SK-N-SH (cell line): ENCODE results near the gene UTP25. TPM values are rescaled to one million over a fixed set of nuclear protein-coding genes. Genes with fewer than 3 reads are reported as not detected.

Experiments
- CTCF ChIA-PET: fragments of 300-600, 350-600 bp; formaldehyde crosslinking; extraction: SDS; loops from one replicate; lab custom pipeline; 2021; lab: Yijun Ruan, JAX
- POLR2A ChIA-PET: fragments of 350-600 bp; sonication (Branson Sonifier 250); formaldehyde crosslinking; extraction: SDS; loops from one replicate; lab custom pipeline; 2020; ENCODE audit warnings: antibody characterized with exemption, inconsistent platforms; lab: Yijun Ruan, JAX
- DNase-seq: peaks from one replicate; pipeline ENCODE4 v3.0.0; 2012
- H2AFZ ChIP-seq: fragments of 200-600 bp; sonication (generic); 2 replicates; pipeline ENCODE4 v1.8.1; 2016; ENCODE audit warnings: antibody characterized with exemption, mild to moderate bottlenecking, low read depth
- H3F3A ChIP-seq: fragments of 200-600 bp; sonication (generic); replicated peaks from 2 replicates; pipeline ENCODE3; 2016; ENCODE audit warnings: antibody characterized with exemption, mild to moderate bottlenecking; ENCODE audit not compliant: insufficient read depth
- H3K27ac ChIP-seq, 2 experiments: fragments of 200-500 bp in 1 of 2; fragments of 200-600 bp in 1 of 2; sonication (Bioruptor generic) in 1 of 2; sonication (generic), shearing (Covaris generic) in 1 of 2; 2 replicates each; pipeline versions ENCODE4 v1.5.1 to v1.6.1; 2014 to 2016; ENCODE audit warnings: low read depth in 2 of 2, inconsistent platforms in 1 of 2, low read length in 1 of 2, mild to moderate bottlenecking in 1 of 2, mixed read lengths in 1 of 2
- H3K27me3 ChIP-seq: fragments of 200-600 bp; sonication (generic), shearing (Covaris generic); 2 replicates; pipeline ENCODE4 v1.6.1; 2016; ENCODE audit warnings: mixed run types; ENCODE audit not compliant: insufficient read depth
- H3K36me3 ChIP-seq, 2 experiments: fragments of 200-500 bp in 1 of 2; fragments of 200-600 bp in 1 of 2; sonication (Bioruptor generic) in 1 of 2; sonication (generic) in 1 of 2; replicated peaks in 1 of 2; 2 replicates each; pipeline versions ENCODE3 to v1.5.1; 2014 to 2016; ENCODE audit warnings: low read length in 1 of 2, mild to moderate bottlenecking in 1 of 2; ENCODE audit not compliant: insufficient read depth in 2 of 2, control insufficient read depth in 1 of 2
- H3K4me1 ChIP-seq, 2 experiments: fragments of 200-500 bp in 1 of 2; fragments of 200-600 bp in 1 of 2; sonication (Bioruptor generic) in 1 of 2; sonication (generic), shearing (Covaris generic) in 1 of 2; 2 replicates each; pipeline versions ENCODE4 v1.5.1 to v1.6.1; 2014 to 2016; ENCODE audit warnings: low read depth in 1 of 2, low read length in 1 of 2, mixed run types in 1 of 2; ENCODE audit not compliant: insufficient read depth in 2 of 2, control insufficient read depth in 1 of 2
- H3K4me2 ChIP-seq: fragments of 200-600 bp; sonication (generic), shearing (Covaris generic); 2 replicates; pipeline ENCODE4 v1.6.1; 2017; ENCODE audit warnings: mixed run types
- H3K4me3 ChIP-seq, 2 experiments: fragments of 200-500 bp in 1 of 2; fragments of 200-600 bp in 1 of 2; sonication (Bioruptor generic) in 1 of 2; sonication (generic), shearing (Covaris generic) in 1 of 2; 2 replicates each; pipeline versions ENCODE4 v1.5.1 to v1.8.1; 2014 to 2016; ENCODE audit warnings: low read depth in 2 of 2, inconsistent platforms in 1 of 2, low read length in 1 of 2, mild to moderate bottlenecking in 1 of 2, mixed read lengths in 1 of 2, moderate library complexity in 1 of 2
- H3K79me2 ChIP-seq: fragments of 200-600 bp; sonication (generic); 2 replicates; pipeline ENCODE4 v1.8.1; 2017; ENCODE audit warnings: mild to moderate bottlenecking; ENCODE audit not compliant: insufficient read depth
- H3K9ac ChIP-seq: fragments of 200-600 bp; sonication (generic); 2 replicates; pipeline ENCODE4 v1.6.1; 2017; ENCODE audit warnings: mixed run types
- H3K9me2 ChIP-seq: fragments of 200-600 bp; sonication (generic); 2 replicates; pipeline ENCODE4 v1.6.1; 2017; ENCODE audit warnings: mixed run types
- H3K9me3 ChIP-seq: fragments of 200-600 bp; sonication (generic); 2 replicates; pipeline ENCODE4 v1.6.1; 2017; ENCODE audit warnings: mixed run types, mild to moderate bottlenecking, moderate library complexity
- H4K20me1 ChIP-seq: fragments of 200-600 bp; sonication (generic); 2 replicates; pipeline ENCODE4 v1.6.1; 2017; ENCODE audit warnings: mild to moderate bottlenecking, mixed run types; ENCODE audit not compliant: insufficient read depth
- CTCF ChIP-seq: fragments of 200-600 bp; sonication (generic); IDR thresholded peaks from 2 replicates; pipeline ENCODE4 v1.6.1; 2017; ENCODE audit warnings: antibody characterized with exemption, mild to moderate bottlenecking, moderate library complexity
- FOXM1 ChIP-seq: IDR thresholded peaks from 2 replicates; pipeline ENCODE4 v1.4.0; 2012; ENCODE audit warnings: low read depth, mild to moderate bottlenecking
- IRF3 ChIP-seq: fragments of 150-350 bp; IDR thresholded peaks from 2 replicates; pipeline ENCODE4 v1.6.1; 2016; ENCODE audit warnings: mild to moderate bottlenecking, low read depth, low read length
- MEF2A ChIP-seq: IDR thresholded peaks from 2 replicates; pipeline ENCODE4 v1.4.0; 2012; ENCODE audit warnings: low read depth, borderline replicate concordance
- MXI1 ChIP-seq: IDR thresholded peaks from 2 replicates; pipeline ENCODE4 v1.6.1; 2012; ENCODE audit warnings: mild to moderate bottlenecking, low read depth, low read length, improper control_type of control experiment
- NFIC ChIP-seq: IDR thresholded peaks from 2 replicates; pipeline ENCODE4 v1.4.0; 2012; ENCODE audit warnings: borderline replicate concordance
- PBX3 ChIP-seq: IDR thresholded peaks from 2 replicates; pipeline ENCODE4; 2012
- POLR2AphosphoS5 ChIP-seq: IDR thresholded peaks from 2 replicates; pipeline ENCODE4 v1.6.1; 2012; ENCODE audit warnings: low read depth, low read length
- REST ChIP-seq: IDR thresholded peaks from 2 replicates; pipeline ENCODE4 v1.6.1; 2012; ENCODE audit warnings: mild to moderate bottlenecking, low read depth, low read length, moderate library complexity
- RFX5 ChIP-seq: IDR thresholded peaks from 2 replicates; pipeline ENCODE4 v1.6.1; 2012; ENCODE audit warnings: mild to moderate bottlenecking, improper control_type of control experiment, low read length
- RXRA ChIP-seq: IDR thresholded peaks from 2 replicates; pipeline ENCODE4 v1.4.0; 2012; ENCODE audit warnings: low read depth, mild to moderate bottlenecking, borderline replicate concordance
- SIN3A ChIP-seq: IDR thresholded peaks from 2 replicates; pipeline ENCODE4 v1.6.1; 2012; ENCODE audit warnings: low read depth, mild to moderate bottlenecking, low read length, moderate library complexity, borderline replicate concordance
- TCF12 ChIP-seq: IDR thresholded peaks from 2 replicates; pipeline ENCODE4 v1.4.0; 2012
- TEAD4 ChIP-seq: IDR thresholded peaks from 2 replicates; pipeline ENCODE4 v1.4.0; 2012; ENCODE audit warnings: mild to moderate bottlenecking, borderline replicate concordance; ENCODE audit not compliant: insufficient read depth
- USF2 ChIP-seq: fragments of 150-350 bp; IDR thresholded peaks from 2 replicates; pipeline ENCODE4 v1.6.1; 2017; ENCODE audit warnings: antibody characterized with exemption, low read length, low read depth, borderline replicate concordance
- WGBS: methylation state at CpG from one replicate; pipeline ENCODE4 v1.1.6; 2017; ENCODE audit warnings: low lambda C conversion rate; 5-methylcytosine and 5-hydroxymethylcytosine counted together
- polyA plus RNA-seq, 3 experiments: library from polyadenylated mRNA; depleted of rRNA; stranded (reverse); fragments of >200 nt; gene quantifications; 2 replicates each; pipeline ENCODE4 v1.2.3, GENCODE V29; 2012

Gene UTP25
- polyA plus RNA-seq, 1 of the 3 experiments (the other 2 are of a cell fraction) = 6.3 TPM

- TF ChIP-seq USF2 (no peak), SIN3A (peak; percentile 37; the same call in 1 of the 2 replicates), CTCF (peak; percentile 92), TCF12 (no peak), RXRA (no peak)
These were observed 22.7 kb downstream of the UTP25 start (continued) for GRCh38 chr1:209850342-209850979.

GRCh38 chr1:209853676-209854075 lies 25.9 kb downstream of the UTP25 start:
- 97% methylated on average over 2 of the region's 2 CpGs for WGBS
- Histone ChIP-seq H3K27me3 (no peaks in the 10 kb centered on the region), H4K20me1 (no peaks in the 10 kb centered on the region), H3K79me2 (peaks cover 12% of the 10 kb centered on the region; the same call in 1 of the 2 replicates), H3K9me3 (no peaks in the 10 kb centered on the region), H2AFZ (no peak overlapping the region), H3K9ac (no peak overlapping the region), H3K4me2 (no peak overlapping the region), H3K4me1 (peaks cover 3% of the 10 kb centered on the region in 2 experiments; a peak in 3 of 4 replicates), H3K36me3 (peaks cover 60 to 68% of the 10 kb centered on the region in 2 experiments), H3K9me2 (no peaks in the 10 kb centered on the region), H3K27ac (no peak overlapping the region), H3K4me3 (no peak overlapping the region), H3F3A (peaks cover 24% of the 10 kb centered on the region)
- ChIA-PET POLR2A (interaction anchor here (1.2 kb wide), 1 partner anchor 26 kb away, joined by 3 read pairs; the partner anchor contains the start of gene UTP25), CTCF (interaction anchor here (0.8 to 19.7 kb wide), 6 partner anchors 10 to 458 kb away, joined by 3 to 317 read pairs (median 5); no protein-coding TSS in a partner anchor)
- peak; percentile 23; the same call in 1 of the 2 replicates for TF ChIP-seq NFIC
- no peak for TF ChIP-seq IRF3
- DNase-seq = no peak

- Histone ChIP-seq H2AFZ (no peak overlapping the region), H3K9me3 (no peaks in the 10 kb centered on the region), H3K27me3 (no peaks in the 10 kb centered on the region), H3K79me2 (peaks cover 7% of the 10 kb centered on the region; the same call in 1 of the 2 replicates), H3K9me2 (no peaks in the 10 kb centered on the region), H3F3A (peaks cover 24% of the 10 kb centered on the region), H3K4me3 (no peak overlapping the region), H3K27ac (no peak overlapping the region), H3K4me1 (peaks cover 3% of the 10 kb centered on the region in 2 experiments; a peak in 3 of 4 replicates), H3K36me3 (peaks cover 54 to 63% of the 10 kb centered on the region in 2 experiments), H3K9ac (no peak overlapping the region), H4K20me1 (no peaks in the 10 kb centered on the region), H3K4me2 (no peak overlapping the region)
- POLR2A ChIA-PET = interaction anchor here (1.2 kb wide), 1 partner anchor 26 kb away, joined by 3 read pairs; the partner anchor contains the start of gene UTP25
- DNase-seq = peak; percentile 30
- WGBS = 85% methylated on average over 3 of the region's 3 CpGs
- CTCF ChIA-PET = interaction anchor here (0.8 to 19.7 kb wide), 9 partner anchors 9 to 547 kb away, joined by 3 to 317 read pairs (median 4); partner anchors contain the start of gene UTP25
- TF ChIP-seq MEF2A = no peak
- TF ChIP-seq PBX3 = no peak
- TF ChIP-seq TCF12 = no peak
- no peak for TF ChIP-seq TEAD4
- no peak for TF ChIP-seq REST
- no peak for TF ChIP-seq MXI1
- no peak for TF ChIP-seq POLR2AphosphoS5
- no peak for TF ChIP-seq FOXM1
- TF ChIP-seq RFX5 = no peak
These were observed 26.4 kb downstream of the UTP25 start for GRCh38 chr1:209854196-209854595.
